ENCODE results near the gene CEP85.
A peak's percentile ranks its signal among the peaks of the same experiment; 100 is the strongest.

CEP85 gene

GRCh38 chr1:26315874-26316850, 82.2 kb downstream of the CEP85 start:
- DNase-seq (ENCODE audit: low read depth in 2 of 2), result no peak

- DNase-seq (ENCODE audit: low read depth in 2 of 2), result no peak
Measured at GRCh38 chr1:26317146-26317545, 83.1 kb downstream of the CEP85 start.

DNA sequence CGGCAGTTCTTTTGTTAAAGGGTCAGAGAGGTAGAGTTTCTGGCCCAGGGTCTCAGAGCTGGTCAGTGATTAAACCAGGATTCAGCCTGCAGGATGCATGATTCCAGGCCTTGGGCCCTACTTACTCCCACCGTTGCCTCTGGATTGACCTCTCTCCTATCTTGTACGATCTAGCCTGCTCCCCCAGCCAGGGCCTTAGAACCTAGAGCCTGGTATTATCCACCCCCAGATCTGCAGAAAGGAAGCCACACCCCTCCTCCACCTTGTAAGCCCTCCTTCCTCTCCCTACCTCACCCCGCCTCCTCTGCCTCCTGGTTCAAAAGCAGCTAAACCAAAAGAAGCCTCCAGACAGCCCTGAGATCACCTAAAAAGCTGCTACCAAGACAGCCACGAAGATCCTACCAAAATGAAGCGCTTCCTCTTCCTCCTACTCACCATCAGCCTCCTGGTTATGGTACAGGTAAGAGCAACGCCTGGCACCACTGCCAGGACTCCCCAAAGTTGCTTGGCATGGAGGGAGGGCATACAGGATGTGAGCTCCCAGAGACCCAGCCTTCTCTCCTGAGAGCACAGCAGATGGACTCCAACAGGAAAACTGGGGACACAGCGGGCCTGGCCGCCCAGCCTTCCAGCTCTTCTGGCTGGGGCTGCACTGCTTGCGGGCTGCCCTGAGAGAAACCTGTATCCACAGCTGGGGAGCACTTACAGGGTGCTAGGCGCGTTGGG, 83.8 kb downstream of the CEP85 start, which contains the start of gene CD52:
Gene CD52 (plus strand): TSS at position 347 of the 726 bp plus-strand sequence. CDS start 60 bp downstream, at position 407.
- peak; percentile 48 to 71 for DNase-seq (ENCODE audit: low read depth in 2 of 2)

GRCh38 chr1:26318338-26319064, 84.5 kb downstream of the CEP85 start:
- DNase-seq (ENCODE audit: low read depth in 2 of 2), result peak; percentile 58 to 61

GRCh38 chr1:26320896-26321295, 86.9 kb downstream of the CEP85 start:
- no peak for DNase-seq (ENCODE audit: low read depth in 2 of 2)

- peak; percentile 85 for DNase-seq (ENCODE audit: low read depth in 2 of 2)
Measured at GRCh38 chr1:26321315-26322041, 87.5 kb downstream of the CEP85 start.

DNA sequence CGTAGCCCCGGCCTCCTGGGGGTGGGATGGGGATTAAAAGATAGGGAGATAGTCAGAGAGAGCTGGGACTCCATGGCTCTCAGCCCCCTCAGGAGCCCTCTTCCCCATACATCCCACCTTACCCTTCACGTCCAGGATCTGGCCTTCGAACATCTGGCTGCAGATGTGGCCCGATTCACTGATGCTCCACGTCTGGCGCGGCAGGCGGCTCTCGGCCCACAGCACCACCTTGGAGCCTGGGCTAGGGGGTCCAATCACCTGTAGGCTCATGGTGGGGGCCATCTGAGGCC, 88.0 kb downstream of the CEP85 start:
- DNase-seq (ENCODE audit: low read depth in 2 of 2), result no peak

- no peak for DNase-seq (ENCODE audit: low read depth in 2 of 2)
Measured at GRCh38 chr1:26323382-26323781, 89.4 kb downstream of the CEP85 start.

- DNase-seq (ENCODE audit: low read depth in 2 of 2), result no peak
Measured at GRCh38 chr1:26324550-26324949, 90.5 kb downstream of the CEP85 start.

DNA sequence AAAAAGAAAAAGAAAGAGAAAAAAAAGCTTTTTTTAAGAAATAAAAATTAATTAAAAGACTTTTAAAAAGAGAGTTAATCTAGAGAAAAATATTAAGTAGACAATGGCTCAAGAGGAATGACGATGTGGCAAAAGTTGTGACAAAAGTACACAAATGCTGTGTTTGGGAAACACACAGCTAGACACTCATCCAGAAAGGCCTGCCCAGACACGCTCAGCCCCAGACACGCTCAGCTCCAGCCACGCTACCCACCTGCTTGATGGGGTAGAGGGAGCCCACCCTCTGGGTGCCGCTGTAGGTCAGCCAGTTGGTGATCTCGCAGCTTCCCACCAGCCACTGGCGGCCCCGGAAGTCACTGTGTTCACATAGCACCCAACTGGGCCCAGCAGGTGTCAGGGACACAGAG, 94.0 kb downstream of the CEP85 start:
- no peak for DNase-seq (ENCODE audit: low read depth in 2 of 2)
